ENCODE measurements around the gene ACCS.

DNA sequence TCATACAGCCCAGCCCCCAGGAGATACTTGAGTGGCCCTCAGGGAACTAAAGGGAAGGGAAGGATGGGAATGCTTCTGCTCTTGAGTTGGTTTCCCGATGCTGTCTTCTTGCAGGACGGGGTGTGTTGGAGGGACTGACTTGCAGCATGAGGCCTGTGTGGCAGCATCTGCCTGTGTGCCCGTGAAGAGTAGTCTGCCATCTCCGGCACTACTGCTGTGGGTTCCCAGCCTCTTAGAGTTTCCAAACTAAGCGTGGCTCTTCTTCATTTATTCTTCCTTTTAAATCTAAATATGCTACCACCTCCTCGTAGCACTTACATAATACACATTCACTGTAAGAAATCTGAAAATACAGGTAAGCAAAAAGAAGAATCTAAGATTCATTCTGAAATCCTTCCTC, 42.2 kb downstream of the ACCS start:
- TF ChIP-seq, protein P1, sequence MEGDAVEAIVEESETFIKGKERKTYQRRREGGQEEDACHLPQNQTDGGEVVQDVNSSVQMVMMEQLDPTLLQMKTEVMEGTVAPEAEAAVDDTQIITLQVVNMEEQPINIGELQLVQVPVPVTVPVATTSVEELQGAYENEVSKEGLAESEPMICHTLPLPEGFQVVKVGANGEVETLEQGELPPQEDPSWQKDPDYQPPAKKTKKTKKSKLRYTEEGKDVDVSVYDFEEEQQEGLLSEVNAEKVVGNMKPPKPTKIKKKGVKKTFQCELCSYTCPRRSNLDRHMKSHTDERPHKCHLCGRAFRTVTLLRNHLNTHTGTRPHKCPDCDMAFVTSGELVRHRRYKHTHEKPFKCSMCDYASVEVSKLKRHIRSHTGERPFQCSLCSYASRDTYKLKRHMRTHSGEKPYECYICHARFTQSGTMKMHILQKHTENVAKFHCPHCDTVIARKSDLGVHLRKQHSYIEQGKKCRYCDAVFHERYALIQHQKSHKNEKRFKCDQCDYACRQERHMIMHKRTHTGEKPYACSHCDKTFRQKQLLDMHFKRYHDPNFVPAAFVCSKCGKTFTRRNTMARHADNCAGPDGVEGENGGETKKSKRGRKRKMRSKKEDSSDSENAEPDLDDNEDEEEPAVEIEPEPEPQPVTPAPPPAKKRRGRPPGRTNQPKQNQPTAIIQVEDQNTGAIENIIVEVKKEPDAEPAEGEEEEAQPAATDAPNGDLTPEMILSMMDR (IDR thresholded peaks at IDR 0.05), result no peak
- no peak for TF ChIP-seq POLR2A (IDR thresholded peaks at IDR 0.05)

All from tibial nerve (tissue), 3 donors.